Right cardiac atrium (tissue), 5 donors: ENCODE data around the gene CARMIL1. TPM values are rescaled to one million over a fixed set of nuclear protein-coding genes. Genes with fewer than 3 reads are reported as not detected.

Experiments used
- ATAC-seq, 2 donors: fragments of 200-7000 bp; cut with Tn5 transposase; one replicate each; pipeline versions ENCODE4 v1.8.0 to v1.9.1; 2020; ENCODE audit warnings: moderate library complexity in 2 of 2, mild to moderate bottlenecking in 1 of 2
- DNase-seq, 3 donors: peaks; one replicate each; pipeline ENCODE4 v3.0.0-alpha.2; 2020
- H3K27ac ChIP-seq: one replicate; pipeline ENCODE4 v1.5.1; 2013; ENCODE audit warnings: mild to moderate bottlenecking, low read length, control low read depth, moderate library complexity
- H3K27me3 ChIP-seq: one replicate; pipeline ENCODE4 v1.6.1; 2013; ENCODE audit not compliant: control insufficient read depth, insufficient read depth
- H3K4me1 ChIP-seq: one replicate; pipeline ENCODE4 v1.6.1; 2013; ENCODE audit warnings: low read length; ENCODE audit not compliant: control insufficient read depth, insufficient read depth
- H3K4me3 ChIP-seq: one replicate; pipeline ENCODE4 v1.5.1; 2013; ENCODE audit warnings: low read length, control low read depth
- H3K9me3 ChIP-seq: one replicate; pipeline ENCODE4 v1.6.1; 2013; ENCODE audit warnings: low read length; ENCODE audit not compliant: control insufficient read depth
- WGBS: extraction: QIAGEN DNeasy Blood & Tissue Kit; methylation state at CpG from one replicate; pipeline ENCODE4 v1.1.7; 2013; 5-methylcytosine and 5-hydroxymethylcytosine counted together
- intact Hi-C, 4 donors: fragments of 100-400 bp; cut with DNase I; formaldehyde crosslinking; loops; one replicate each; pipeline versions ENCODE4 v1.11.0 to v1.14.0; 2022 to 2023
- polyA plus RNA-seq: library from polyadenylated mRNA; stranded (reverse); fragments of 200-250 nt; gene quantifications from one replicate; pipeline ENCODE4 v1.2.3, GENCODE V29; 2013
- total RNA-seq, 4 donors: library from RNA; stranded (reverse); fragmentation: NEBNext Ultra II Directional; extraction: Animal tissue kit (Norgen Biotek cat#: 25700); gene quantifications; one replicate each; pipeline ENCODE4 v1.2.1, GENCODE V29; 2021
- donor health status: healthy with polysubstance abuse.
- donor health status: DM: no; HTN: yes; CAD: no.
- donor health status: DM: no; HTN: no; CAD: no.
- donor health status: DM: no; HTN: yes; CAD: no; lungs with severe emphysema.
- donor health status: DM: yes; HTN: yes; CAD: no.

CARMIL1 gene
- total and polyA plus RNA-seq, 5 donors: 9.5 to 19.8 (median 17.7) TPM

DNA sequence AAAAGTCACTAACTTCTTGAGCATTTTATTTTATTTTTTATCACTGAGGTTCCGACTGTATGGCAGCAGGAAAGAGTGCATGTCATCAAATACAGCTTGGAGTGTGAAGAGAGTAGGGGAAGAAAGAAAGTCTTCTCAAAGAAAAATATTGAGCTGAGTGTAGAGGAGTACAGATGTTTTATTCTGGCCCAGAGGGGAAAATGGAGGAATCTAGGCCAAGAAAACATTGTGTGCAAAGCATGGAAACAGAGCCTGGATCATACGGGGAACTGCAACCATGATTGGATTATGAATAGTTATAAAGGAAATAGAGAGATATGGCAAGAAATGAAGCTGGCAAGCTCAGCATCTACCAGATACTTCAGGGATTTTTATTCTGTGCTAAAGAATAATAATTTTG lies 268.6 kb downstream of the CARMIL1 start:
- H3K4me1 ChIP-seq: no peaks in the 10 kb centered on the region
- WGBS: 54% methylated on average over 2 of the region's 2 CpGs
- H3K4me3 ChIP-seq: no peak overlapping the region
- ATAC-seq: peak in 1 of 2 donors; percentile 94
- no peaks in the 10 kb centered on the region for H3K9me3 ChIP-seq
- DNase-seq: no peak
- no peak overlapping the region for H3K27ac ChIP-seq
- H3K27me3 ChIP-seq: no peaks in the 10 kb centered on the region
- intact Hi-C loops: no loop called here

DNA sequence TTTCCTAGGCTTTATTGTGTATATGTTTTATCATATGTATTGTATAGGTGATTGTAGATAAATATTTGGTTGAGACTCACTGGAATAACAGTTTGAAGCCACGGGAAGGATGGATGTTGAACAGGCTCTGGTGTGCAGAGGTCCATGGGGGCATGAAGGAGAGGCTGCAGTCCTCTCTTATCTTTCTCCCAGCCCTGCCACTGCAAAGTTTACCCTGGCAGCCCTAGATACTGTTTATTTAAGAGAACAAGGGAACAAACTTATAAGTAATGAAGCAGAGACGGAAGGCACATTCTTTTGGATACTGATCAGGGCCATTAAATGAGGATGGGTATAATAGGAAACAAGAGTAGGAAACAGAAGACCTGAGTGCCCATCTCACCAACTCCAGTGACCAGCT lies 269.3 kb downstream of the CARMIL1 start:
- Histone ChIP-seq H3K27me3 (no peaks in the 10 kb centered on the region), H3K4me1 (no peaks in the 10 kb centered on the region), H3K4me3 (no peak overlapping the region), H3K9me3 (no peaks in the 10 kb centered on the region), H3K27ac (no peak overlapping the region)
- ATAC-seq (no peak), DNase-seq (no peak)
- 56% methylated on average over 2 of the region's 2 CpGs for WGBS
- intact Hi-C loops: no loop called here

GRCh38 chr6:25550631-25551030 lies 271.5 kb downstream of the CARMIL1 start:
- ATAC-seq (no peak), DNase-seq (no peak)
- intact Hi-C loops: loop anchor here in 1 of 4 donors (10.0 kb wide), 1 partner anchor 286 kb away; no protein-coding TSS in a partner anchor
- WGBS: 93% methylated on average over 11 of the region's 11 CpGs
- Histone ChIP-seq H3K4me3 (no peak overlapping the region), H3K4me1 (no peaks in the 10 kb centered on the region), H3K27ac (no peak overlapping the region), H3K9me3 (no peaks in the 10 kb centered on the region), H3K27me3 (no peaks in the 10 kb centered on the region)

- no peaks in the 10 kb centered on the region for H3K9me3 ChIP-seq
- H3K4me3 ChIP-seq: no peak overlapping the region
- H3K27me3 ChIP-seq: no peaks in the 10 kb centered on the region
- 75% methylated on average over 3 of the region's 3 CpGs for WGBS
- no peak for ATAC-seq
- intact Hi-C loops: loop anchor here in 1 of 4 donors (10.0 kb wide), 1 partner anchor 289 kb away; no protein-coding TSS in a partner anchor
- H3K4me1 ChIP-seq: no peaks in the 10 kb centered on the region
- no peak overlapping the region for H3K27ac ChIP-seq
- DNase-seq: no peak
Measured at GRCh38 chr6:25553502-25553901, 274.3 kb downstream of the CARMIL1 start.

GRCh38 chr6:25555188-25555587 lies 276.0 kb downstream of the CARMIL1 start:
- intact Hi-C loops: loop anchor here in 1 of 4 donors (10.0 kb wide), 1 partner anchor 290 kb away; no protein-coding TSS in a partner anchor
- no peaks in the 10 kb centered on the region for H3K27me3 ChIP-seq
- 97% methylated on average over 2 of the region's 2 CpGs for WGBS
- no peak overlapping the region for H3K4me3 ChIP-seq
- H3K27ac ChIP-seq: no peak overlapping the region
- no peaks in the 10 kb centered on the region for H3K9me3 ChIP-seq
- H3K4me1 ChIP-seq: no peaks in the 10 kb centered on the region
- ATAC-seq: no peak
- DNase-seq: no peak

DNA sequence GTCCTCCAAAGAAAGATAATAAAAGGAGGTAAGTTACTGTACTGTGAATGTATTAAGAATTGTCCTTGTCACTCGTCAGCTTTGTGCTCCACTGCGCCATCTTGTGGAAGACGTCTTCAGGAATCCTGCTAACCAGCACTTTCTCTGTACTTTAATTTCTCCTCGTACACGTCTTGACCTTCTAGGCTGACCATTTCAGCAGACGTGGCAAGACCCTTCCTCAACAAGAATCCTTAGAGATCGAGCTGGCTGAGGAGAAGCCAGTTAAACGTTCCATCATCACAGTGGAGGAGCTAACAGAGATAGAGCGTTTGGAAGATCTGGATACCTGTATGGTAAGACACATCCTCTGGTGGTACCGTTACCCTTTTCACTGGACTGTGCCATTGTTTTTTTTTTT lies 277.3 kb downstream of the CARMIL1 start:
- 21% methylated on average over 10 of the region's 10 CpGs for WGBS
- intact Hi-C loops: loop anchor here in 1 of 4 donors (10.0 kb wide), 1 partner anchor 292 kb away; no protein-coding TSS in a partner anchor
- ATAC-seq (peak; percentile 61 to 69), DNase-seq (peak; percentile 79 to 90 (median 80))
- no peak overlapping the region for H3K4me3 ChIP-seq
- H3K27ac ChIP-seq: no peak overlapping the region
- no peaks in the 10 kb centered on the region for H3K9me3 ChIP-seq
- no peaks in the 10 kb centered on the region for H3K4me1 ChIP-seq
- no peaks in the 10 kb centered on the region for H3K27me3 ChIP-seq

- no peak for DNase-seq
- Histone ChIP-seq H3K4me1 (no peaks in the 10 kb centered on the region), H3K9me3 (no peaks in the 10 kb centered on the region), H3K27ac (no peak overlapping the region), H3K4me3 (no peak overlapping the region), H3K27me3 (no peaks in the 10 kb centered on the region)
- WGBS: 77% methylated on average over 3 of the region's 3 CpGs
- intact Hi-C loops: loop anchor here in 1 of 4 donors (10.0 kb wide), 1 partner anchor 293 kb away; no protein-coding TSS in a partner anchor
- no peak for ATAC-seq
Measured at GRCh38 chr6:25558155-25558817, 279.1 kb downstream of the CARMIL1 start.

DNA sequence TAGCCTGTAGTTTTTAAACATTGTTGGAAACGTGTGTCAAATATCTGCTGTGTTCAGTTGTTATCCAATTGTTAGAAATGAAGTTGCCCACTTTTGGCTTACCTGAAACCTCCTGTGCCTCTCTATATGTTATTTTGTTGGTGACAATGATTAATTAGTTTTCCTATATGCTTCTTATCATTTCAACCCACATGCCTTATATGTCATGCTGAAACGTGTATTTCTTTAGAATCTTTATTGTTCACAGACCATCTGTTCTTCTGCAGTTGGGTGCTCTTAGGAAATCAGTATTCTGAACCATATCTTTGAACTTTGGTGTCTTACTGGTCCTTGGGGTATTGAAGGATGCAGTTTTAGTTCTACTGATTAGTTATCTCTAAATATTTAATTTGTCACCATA lies 281.7 kb downstream of the CARMIL1 start:
- ATAC-seq (no peak), DNase-seq (no peak)
- Histone ChIP-seq H3K27me3 (no peaks in the 10 kb centered on the region), H3K9me3 (no peaks in the 10 kb centered on the region), H3K4me3 (no peak overlapping the region), H3K4me1 (no peaks in the 10 kb centered on the region), H3K27ac (no peak overlapping the region)
- intact Hi-C loops: no loop called here
- WGBS: 60% methylated on average over 2 of the region's 2 CpGs

DNA sequence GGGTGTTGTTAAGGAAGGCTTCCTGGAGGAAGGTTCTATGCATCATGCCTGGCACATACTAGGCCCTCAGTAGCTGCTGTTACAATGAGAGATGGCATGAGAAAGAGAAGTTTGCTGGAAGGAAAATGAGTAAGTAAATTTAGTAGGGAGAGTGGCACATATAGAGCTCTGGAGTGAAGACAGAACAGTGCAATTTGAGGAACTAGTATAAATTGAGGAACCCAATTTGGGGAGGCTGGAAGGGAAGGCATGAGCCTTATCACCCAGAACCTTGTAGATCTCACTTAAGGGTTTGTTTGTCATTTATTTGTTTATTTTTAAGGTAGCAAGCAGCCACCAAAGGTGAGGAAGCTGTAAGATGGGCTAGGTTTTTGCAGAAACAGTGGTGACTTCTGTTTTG lies 285.8 kb downstream of the CARMIL1 start:
- Histone ChIP-seq H3K4me3 (no peak overlapping the region), H3K27ac (no peak overlapping the region), H3K27me3 (no peaks in the 10 kb centered on the region), H3K4me1 (no peaks in the 10 kb centered on the region), H3K9me3 (no peaks in the 10 kb centered on the region)
- DNase-seq (no peak), ATAC-seq (no peak)
- intact Hi-C loops: no loop called here

DNA sequence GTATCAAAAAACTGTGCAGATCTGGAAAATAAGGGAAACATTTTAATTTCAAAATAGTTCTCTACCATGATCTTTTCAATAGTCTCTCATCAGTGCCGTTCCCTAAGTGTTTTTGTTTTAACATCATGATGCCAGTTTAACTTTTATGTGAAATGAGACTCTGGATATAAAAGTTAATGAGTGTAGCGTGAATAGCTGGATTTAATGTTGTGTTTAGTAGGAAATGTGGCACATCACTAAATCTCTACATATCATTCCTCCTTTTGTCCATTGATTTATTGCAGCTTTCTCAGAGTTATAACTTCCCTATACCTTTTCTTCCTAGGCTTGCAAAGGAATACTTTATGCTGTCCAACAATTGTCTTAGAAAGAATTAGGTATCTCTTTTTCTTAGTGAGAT lies 291.4 kb downstream of the CARMIL1 start:
- Histone ChIP-seq H3K4me1 (no peaks in the 10 kb centered on the region), H3K9me3 (no peaks in the 10 kb centered on the region), H3K4me3 (no peak overlapping the region), H3K27me3 (no peaks in the 10 kb centered on the region), H3K27ac (no peak overlapping the region)
- intact Hi-C loops: no loop called here
- WGBS: 80% methylated on average over 2 of the region's 2 CpGs
- DNase-seq: no peak
- ATAC-seq: no peak

GRCh38 chr6:25576919-25577318 lies 297.7 kb downstream of the CARMIL1 start:
- no peaks in the 10 kb centered on the region for H3K9me3 ChIP-seq
- H3K4me3 ChIP-seq: no peak overlapping the region
- H3K27ac ChIP-seq: no peak overlapping the region
- no peaks in the 10 kb centered on the region for H3K27me3 ChIP-seq
- ATAC-seq (no peak), DNase-seq (peak in 1 of 3 donors; percentile 47)
- 73% methylated on average over 2 of the region's 2 CpGs for WGBS
- no peaks in the 10 kb centered on the region for H3K4me1 ChIP-seq
- intact Hi-C loops: no loop called here

DNA sequence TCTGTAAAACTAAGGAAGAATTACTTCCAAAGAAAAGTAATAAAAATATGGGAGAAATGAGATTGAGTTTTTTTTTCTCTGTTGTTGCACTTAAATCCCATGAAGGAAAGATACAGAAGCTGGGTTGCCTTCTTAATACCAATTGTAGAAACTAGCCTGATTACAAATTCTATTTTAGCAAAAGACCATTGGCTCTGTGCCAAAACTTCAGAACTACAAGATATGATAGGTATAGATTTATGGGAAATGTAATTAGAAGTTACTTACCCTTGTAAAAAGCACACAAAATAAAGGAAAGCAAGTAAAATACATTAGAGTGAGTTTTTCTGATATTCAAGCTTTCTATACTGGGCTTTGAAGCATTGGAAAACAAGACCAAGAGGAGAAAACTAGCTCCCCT lies 299.4 kb downstream of the CARMIL1 start:
- Histone ChIP-seq H3K27me3 (no peaks in the 10 kb centered on the region), H3K4me1 (no peaks in the 10 kb centered on the region), H3K27ac (no peak overlapping the region), H3K9me3 (no peaks in the 10 kb centered on the region), H3K4me3 (no peak overlapping the region)
- DNase-seq (no peak), ATAC-seq (no peak)
- intact Hi-C loops: no loop called here
